Tibial nerve (tissue), 4 donors: ENCODE results near the gene ERMARD. TPM values are rescaled to one million over a fixed set of nuclear protein-coding genes. Genes with fewer than 3 reads are reported as not detected.

ENCODE experiments used
- DNase-seq, 2 donors: peaks; one replicate each; pipeline ENCODE4 v3.0.0-alpha.2; 2019; ENCODE audit warnings: low spot score in 2 of 2
- H3K27ac ChIP-seq, 4 donors: fragments of 200-600 bp; sonication (generic) in 3 of 4; one replicate each; pipeline ENCODE4 v1.5.1; 2017 to 2019; ENCODE audit warnings: mild to moderate bottlenecking in 1 of 4
- H3K27me3 ChIP-seq, 2 donors: fragments of 200-600 bp; sonication (generic) in 1 of 2; one replicate each; pipeline versions ENCODE4 v1.5.1 to v1.6.0; 2017 to 2019
- H3K36me3 ChIP-seq, 3 donors: fragments of 200-600 bp; sonication (generic); one replicate each; pipeline ENCODE4 v1.5.1; 2018 to 2019
- H3K4me1 ChIP-seq, 4 donors: fragments of 200-600 bp; sonication (generic) in 3 of 4; one replicate each; pipeline ENCODE4 v1.5.1; 2017 to 2019
- H3K4me3 ChIP-seq, 4 donors: fragments of 200-600 bp; sonication (generic) in 3 of 4; one replicate each; pipeline ENCODE4 v1.5.1; 2017 to 2019; ENCODE audit warnings: mild to moderate bottlenecking in 1 of 4, moderate library complexity in 1 of 4
- H3K9me3 ChIP-seq, 4 donors: fragments of 200-600 bp; sonication (generic) in 3 of 4; one replicate each; pipeline ENCODE4 v1.5.1; 2017 to 2019
- CTCF ChIP-seq, 5 experiments: fragments of 200-600 bp in 3 of 5; fragments of 450-650 bp in 2 of 5; sonication (generic) in 3 of 5; IDR thresholded peaks; one replicate each; pipeline ENCODE4 v1.5.1; 2016 to 2019; ENCODE audit warnings: antibody characterized with exemption in 5 of 5, mild to moderate bottlenecking in 3 of 5, moderate library complexity in 2 of 5
- EP300 ChIP-seq, 2 donors: sonication (generic); formaldehyde crosslinking; IDR thresholded peaks; one replicate each; pipeline ENCODE4 v1.6.1; 2017; ENCODE audit warnings: antibody characterized with exemption in 2 of 2, mild to moderate bottlenecking in 1 of 2
- POLR2A ChIP-seq, 2 donors: fragments of 450-650 bp; IDR thresholded peaks; one replicate each; pipeline ENCODE4 v1.6.1; 2017; ENCODE audit warnings: antibody characterized with exemption in 2 of 2, mild to moderate bottlenecking in 2 of 2, moderate library complexity in 2 of 2
- WGBS, 2 donors: methylation state at CpG; one replicate each; pipeline ENCODE4 v1.1.5; 2018; 5-methylcytosine and 5-hydroxymethylcytosine counted together
- total RNA-seq, 4 donors: library from RNA; depleted of rRNA; stranded (reverse); fragments of >200 nt; gene quantifications; one replicate each; pipeline ENCODE4 v1.1.0, GENCODE V29; 2016

ERMARD gene
- total RNA-seq, 4 donors from 2014 or later = 27.4 to 58.3 (median 41.6) TPM

GRCh38 chr6:169811072-169811471 lies 59.6 kb downstream of the ERMARD start:
- Histone ChIP-seq H3K27ac (no peak overlapping the region), H3K36me3 (no peaks in the 10 kb centered on the region), H3K4me1 (no peaks in the 10 kb centered on the region), H3K27me3 (no peaks in the 10 kb centered on the region), H3K9me3 (peaks cover 0 to 4% (median 2%) of the 10 kb centered on the region in 4 donors), H3K4me3 (no peak overlapping the region)
- TF ChIP-seq EP300 (IDR thresholded peaks at IDR 0.05) = no peak
- no peak for TF ChIP-seq POLR2A (IDR thresholded peaks at IDR 0.05)
- TF ChIP-seq CTCF (IDR thresholded peaks at IDR 0.05) = no peak
- 87 to 92% methylated on average over 8 of the region's 8 CpGs for WGBS, 2 donors
- no peak for DNase-seq

DNA sequence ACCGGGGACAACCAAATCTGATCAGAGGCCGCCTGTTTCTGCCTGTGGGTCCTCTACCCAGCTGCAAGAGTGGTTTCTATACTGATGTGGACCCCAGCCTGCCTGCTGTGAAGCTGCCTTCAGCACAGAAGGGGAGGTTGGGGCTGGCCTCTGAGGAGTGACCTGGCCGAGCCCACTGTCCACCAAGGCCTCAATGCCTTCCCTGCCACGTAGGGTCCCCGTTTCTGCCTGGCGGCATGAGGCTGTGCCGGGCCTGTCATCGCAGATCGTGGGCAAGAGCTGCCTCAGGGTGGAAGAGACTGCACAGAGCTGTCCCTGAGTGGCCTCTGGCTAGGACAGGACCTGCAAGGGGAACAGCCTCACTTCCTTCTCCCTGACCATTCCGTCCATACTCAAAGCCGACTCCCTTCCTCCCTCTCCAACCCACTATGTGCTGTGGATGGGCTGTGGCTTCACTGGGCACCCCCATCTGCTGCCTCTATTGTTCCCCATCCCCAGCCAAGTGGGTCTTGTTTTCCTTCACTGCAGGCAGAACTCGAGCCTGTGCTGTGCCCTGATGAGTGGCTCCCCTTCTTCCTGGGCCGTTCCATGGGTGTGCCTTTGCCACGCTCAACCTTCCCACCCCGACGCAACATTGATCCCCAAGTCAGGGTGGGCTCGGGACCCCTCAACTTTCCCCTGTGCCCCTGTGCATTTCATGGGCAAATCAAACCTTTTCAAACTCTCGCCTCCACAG lies 60.3 kb downstream of the ERMARD start:
- Histone ChIP-seq H3K4me1 (no peaks in the 10 kb centered on the region), H3K4me3 (no peak overlapping the region), H3K9me3 (peaks cover 0 to 6% (median 2%) of the 10 kb centered on the region in 4 donors), H3K27me3 (no peaks in the 10 kb centered on the region), H3K27ac (no peak overlapping the region), H3K36me3 (no peaks in the 10 kb centered on the region)
- WGBS, 2 donors = 87 to 89% methylated on average over 17 to 18 of the region's 18 CpGs
- no peak for DNase-seq
- no peak for TF ChIP-seq CTCF (IDR thresholded peaks at IDR 0.05)

DNA sequence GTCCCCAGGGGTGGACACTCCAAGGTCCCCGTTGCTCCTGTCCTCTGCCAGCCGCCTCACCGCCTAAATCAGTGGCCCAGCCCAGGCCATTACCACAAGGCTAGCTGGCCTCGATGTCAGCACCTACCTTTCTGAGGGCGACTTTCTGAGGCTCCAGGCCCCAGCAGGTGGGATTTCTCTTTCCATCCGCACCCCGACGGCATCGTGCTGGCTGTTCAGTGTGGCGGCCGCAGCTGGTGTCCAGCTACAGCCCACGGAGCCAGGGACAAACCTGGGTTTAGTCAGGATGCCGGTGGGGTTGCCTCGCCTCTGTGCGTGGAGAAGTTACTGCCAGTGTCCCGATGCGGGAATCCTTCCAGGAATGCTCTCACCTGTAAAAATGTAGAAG lies 60.8 kb downstream of the ERMARD start:
- Histone ChIP-seq H3K4me1 (no peaks in the 10 kb centered on the region), H3K36me3 (no peaks in the 10 kb centered on the region), H3K9me3 (peaks cover 0 to 6% (median 2%) of the 10 kb centered on the region in 4 donors), H3K27me3 (no peaks in the 10 kb centered on the region), H3K4me3 (no peak overlapping the region), H3K27ac (no peak overlapping the region)
- WGBS, 2 donors = 90 to 93% methylated on average over 17 of the region's 17 CpGs
- no peak for DNase-seq
- TF ChIP-seq CTCF (IDR thresholded peaks at IDR 0.05) (no peak), EP300 (IDR thresholded peaks at IDR 0.05) (no peak), POLR2A (IDR thresholded peaks at IDR 0.05) (no peak)

DNA sequence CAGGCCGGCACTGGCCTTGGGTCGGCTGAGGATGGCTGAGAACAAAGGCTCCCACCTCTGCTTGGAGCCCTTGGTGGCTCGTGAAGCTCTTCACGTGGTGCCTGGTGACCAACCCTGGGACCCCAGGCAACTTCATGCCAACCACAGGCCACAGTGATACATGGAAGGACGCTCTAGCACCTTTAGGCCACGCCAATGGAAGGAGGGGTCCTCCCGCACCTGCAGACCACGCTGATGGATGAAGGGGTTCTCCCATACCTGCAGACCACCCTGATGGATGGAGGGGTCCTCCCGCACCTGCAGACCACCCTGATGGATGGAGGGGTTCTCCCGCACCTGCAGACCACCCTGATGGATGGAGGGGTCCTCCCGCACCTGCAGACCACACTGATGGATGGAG lies 62.5 kb downstream of the ERMARD start:
- Histone ChIP-seq H3K27ac (no peak overlapping the region), H3K27me3 (no peaks in the 10 kb centered on the region), H3K9me3 (peaks cover 0 to 6% (median 2%) of the 10 kb centered on the region in 4 donors), H3K4me3 (no peak overlapping the region), H3K4me1 (no peaks in the 10 kb centered on the region), H3K36me3 (no peaks in the 10 kb centered on the region)
- no peak for TF ChIP-seq CTCF (IDR thresholded peaks at IDR 0.05)
- TF ChIP-seq POLR2A (IDR thresholded peaks at IDR 0.05) = no peak
- no peak for TF ChIP-seq EP300 (IDR thresholded peaks at IDR 0.05)
- no peak for DNase-seq
- WGBS, 2 donors = 85 to 95% methylated on average over 4 to 9 of the region's 11 CpGs

DNA sequence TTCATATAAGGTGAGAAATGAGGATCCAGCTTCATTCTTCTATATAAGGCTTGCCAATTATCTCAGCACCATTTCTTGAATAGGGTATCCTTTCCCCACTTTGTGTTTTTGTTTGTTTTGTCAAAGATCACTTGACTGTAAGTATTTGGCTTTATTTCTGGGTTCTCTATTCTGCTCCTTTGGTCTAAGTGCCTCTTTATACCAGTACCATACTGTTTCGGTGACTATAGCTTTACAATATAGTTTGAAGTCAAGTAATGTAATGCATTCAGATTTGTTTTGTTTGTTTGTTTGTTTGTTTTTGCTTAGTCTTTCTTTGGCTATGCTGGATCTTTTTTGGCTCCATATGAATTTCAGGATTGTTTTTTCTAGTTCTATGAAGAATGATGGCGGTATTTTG lies 64.6 kb downstream of the ERMARD start:
- Histone ChIP-seq H3K36me3 (no peaks in the 10 kb centered on the region), H3K4me1 (no peaks in the 10 kb centered on the region), H3K4me3 (no peak overlapping the region), H3K9me3 (peaks cover 0 to 6% (median 2%) of the 10 kb centered on the region in 4 donors), H3K27me3 (no peaks in the 10 kb centered on the region), H3K27ac (no peak overlapping the region)
- TF ChIP-seq CTCF (IDR thresholded peaks at IDR 0.05) (no peak), POLR2A (IDR thresholded peaks at IDR 0.05) (no peak)
- WGBS, 2 donors = 93 to 98% methylated on average over 2 of the region's 2 CpGs
- DNase-seq = no peak
